NCI-H345 treated with DMSO at 0.1 percent for 48 hours (cell line): Measurements from ENCODE around the gene KCNJ10.
"Not testable (repeated sequence)": the region's sequence is repeated elsewhere in the genome, so short reads cannot be mapped to it uniquely, and the experiment has no call there.

Experiments
- DNase-seq: peaks from one replicate; lab custom pipeline; 2025; ENCODE audit not compliant: unreplicated experiment; lab: John Stamatoyannopoulos, UW

The KCNJ10 gene

GRCh38 chr1:160069460-160070231, at the start of gene KCNJ10:
Gene KCNJ10, minus strand, starts transcription at chr1:160070160. Its CDS starts 27,628 bp downstream, at chr1:160042532.
- DNase-seq: no peak

- no peak for DNase-seq
Observed at GRCh38 chr1:160118928-160119327, 49.0 kb upstream of the KCNJ10 start.

- DNase-seq: no peak
Observed at GRCh38 chr1:160117709-160118183, 47.8 kb upstream of the KCNJ10 start.

- no peak for DNase-seq
Observed at GRCh38 chr1:160117300-160117699, 47.3 kb upstream of the KCNJ10 start.

GRCh38 chr1:160116283-160117147, 46.6 kb upstream of the KCNJ10 start:
- no peak for DNase-seq

- DNase-seq: no peak
Observed at GRCh38 chr1:160115545-160116282, 45.8 kb upstream of the KCNJ10 start, which contains the start of gene ATP1A2. Gene ATP1A2, plus strand, starts transcription at chr1:160115759. Its CDS starts 103 bp downstream, at chr1:160115862.

GRCh38 chr1:160114085-160114484, 44.1 kb upstream of the KCNJ10 start:
- no peak for DNase-seq

- no peak for DNase-seq
Observed at GRCh38 chr1:160113407-160113806, 43.4 kb upstream of the KCNJ10 start.

- no peak for DNase-seq
Observed at GRCh38 chr1:160112357-160112756, 42.4 kb upstream of the KCNJ10 start.

- not testable (repeated sequence) for DNase-seq
Observed at GRCh38 chr1:160111462-160111861, 41.5 kb upstream of the KCNJ10 start.

GRCh38 chr1:160109686-160110085, 39.7 kb upstream of the KCNJ10 start:
- no peak for DNase-seq

GRCh38 chr1:160108888-160109662, 39.1 kb upstream of the KCNJ10 start:
- no peak for DNase-seq

GRCh38 chr1:160107512-160107911, 37.6 kb upstream of the KCNJ10 start:
- no peak for DNase-seq

- DNase-seq: no peak
Observed at GRCh38 chr1:160105155-160105554, 35.2 kb upstream of the KCNJ10 start.

- DNase-seq: no peak
Observed at GRCh38 chr1:160104486-160104885, 34.5 kb upstream of the KCNJ10 start.

GRCh38 chr1:160103658-160104408, 33.9 kb upstream of the KCNJ10 start:
- DNase-seq: no peak

GRCh38 chr1:160101717-160102522, 32.0 kb upstream of the KCNJ10 start:
- DNase-seq: no peak

- peak; percentile 43 for DNase-seq
Observed at GRCh38 chr1:160101037-160101716, 31.2 kb upstream of the KCNJ10 start.
